CD4-positive, CD25-positive, alpha-beta regulatory T cell (primary cell): ENCODE measurements around the gene HBA1. TPM values are rescaled to one million over a fixed set of nuclear protein-coding genes. Genes with fewer than 3 reads are reported as not detected.
A peak's percentile ranks its signal among the peaks of the same experiment; 100 is the strongest.

Experiments
- ATAC-seq, 2 donors: fragments of 150-1000 bp; cut with Tn5 transposase; one replicate each; pipeline ENCODE4 v1.10.0; 2021; ENCODE audit warnings: low read depth in 2 of 2, moderate number of reproducible peaks in 2 of 2, moderate library complexity in 1 of 2
- DNase-seq, 3 donors: peaks; one replicate each; pipeline versions ENCODE4 v3.0.0 to v3.0.0-alpha.2; 2012 to 2022; ENCODE audit warnings: mixed read lengths in 1 of 3
- H3K27ac ChIP-seq: one replicate; pipeline ENCODE4 v1.7.0; 2013; ENCODE audit warnings: mild to moderate bottlenecking, low read length; ENCODE audit not compliant: insufficient read depth, poor library complexity, severe bottlenecking
- H3K27me3 ChIP-seq: one replicate; pipeline ENCODE4 v1.7.0; 2013; ENCODE audit warnings: low read length; ENCODE audit not compliant: control insufficient read depth, insufficient read depth
- H3K36me3 ChIP-seq: one replicate; pipeline ENCODE4 v1.7.0; 2013; ENCODE audit warnings: mild to moderate bottlenecking, low read length, moderate library complexity; ENCODE audit not compliant: control insufficient read depth, insufficient read depth
- H3K4me1 ChIP-seq: 2 replicates; pipeline ENCODE4 v1.7.0; 2013; ENCODE audit warnings: mild to moderate bottlenecking, low read length; ENCODE audit not compliant: insufficient read depth, control insufficient read depth, poor library complexity, severe bottlenecking
- H3K4me3 ChIP-seq: one replicate; pipeline ENCODE4 v1.7.0; 2013; ENCODE audit warnings: low read depth, mild to moderate bottlenecking, low read length, moderate library complexity
- H3K9me3 ChIP-seq, 2 experiments: 1 replicate in 1 of 2; 2 replicates in 1 of 2; pipeline ENCODE4 v1.7.0; 2013; ENCODE audit warnings: low read length in 2 of 2, mild to moderate bottlenecking in 1 of 2, moderate library complexity in 1 of 2; ENCODE audit not compliant: control insufficient read depth in 2 of 2
- H3K27ac Mint-ChIP-seq, 3 donors: one replicate each; pipeline ENCODE4 v1.8.0; 2020 to 2022; ENCODE audit warnings: mild to moderate bottlenecking in 3 of 3, mixed read lengths in 3 of 3, moderate library complexity in 2 of 3
- H3K27me3 Mint-ChIP-seq: one replicate; pipeline ENCODE4 v1.8.0; 2022; ENCODE audit warnings: mild to moderate bottlenecking, mixed read lengths
- H3K36me3 Mint-ChIP-seq: one replicate; pipeline ENCODE4 v1.8.0; 2020; ENCODE audit warnings: mixed read lengths
- H3K4me1 Mint-ChIP-seq, 4 donors: one replicate each; pipeline ENCODE4 v1.8.0; 2020 to 2022; ENCODE audit warnings: mixed read lengths in 4 of 4, mild to moderate bottlenecking in 1 of 4
- H3K4me3 Mint-ChIP-seq, 4 donors: one replicate each; pipeline ENCODE4 v1.8.0; 2020 to 2022; ENCODE audit warnings: mild to moderate bottlenecking in 4 of 4, mixed read lengths in 4 of 4, moderate library complexity in 3 of 4
- H3K9me3 Mint-ChIP-seq, 7 donors: one replicate each; pipeline ENCODE4 v1.8.0; 2020 to 2022; ENCODE audit warnings: mixed read lengths in 7 of 7, mild to moderate bottlenecking in 3 of 7, moderate library complexity in 2 of 7
- polyA plus RNA-seq, 4 donors: library from polyadenylated mRNA; unstranded; fragments of 300-500 nt; fragmentation: Illumina TruSeq; gene quantifications; one replicate each; pipeline ENCODE4 v1.2.3, GENCODE V29; 2021
- total RNA-seq: library from RNA; stranded (reverse); gene quantifications from one replicate; pipeline ENCODE4 v1.2.3, GENCODE V29; 2022

Gene HBA1
- total and polyA plus RNA-seq, 5 donors from 2014 or later = 0.41 TPM; not detected in 4

GRCh38 chr16:142405-142967, 34.0 kb upstream of the HBA1 start:
- peaks cover 0 to 6% (median 0%) of the 10 kb centered on the region in 7 donors for H3K9me3 Mint-ChIP-seq
- peaks cover 3% of the 10 kb centered on the region for H3K27me3 ChIP-seq

DNA sequence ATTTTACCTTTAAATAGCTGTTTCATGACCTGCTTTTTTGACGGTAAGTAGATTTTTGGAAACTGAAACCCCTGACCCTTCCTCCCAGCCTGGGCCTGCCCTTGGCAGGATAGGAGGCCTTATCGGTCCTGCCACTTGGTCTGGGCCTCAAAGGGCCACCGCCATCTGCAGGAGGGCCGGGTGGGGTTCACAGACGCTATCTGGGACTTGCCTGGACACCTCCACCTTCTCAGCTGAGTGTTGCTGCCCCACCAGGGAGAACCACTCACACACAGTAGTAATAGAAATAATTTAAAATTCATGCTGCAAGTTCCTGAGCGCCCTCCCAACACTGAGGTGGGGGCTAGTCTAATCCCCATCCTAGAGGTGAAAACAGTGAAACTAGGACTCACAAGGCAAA, 33.4 kb upstream of the HBA1 start:
- no peaks in the 10 kb centered on the region for H3K9me3 ChIP-seq
- no peaks in the 10 kb centered on the region for H3K36me3 ChIP-seq
- peaks cover 3% of the 10 kb centered on the region for H3K27me3 ChIP-seq
- peaks cover under 1% of the 10 kb centered on the region for H3K4me1 ChIP-seq
- Mint-ChIP-seq H3K36me3 (no peaks in the 10 kb centered on the region), H3K4me1 (peaks cover 0 to 11% (median 5%) of the 10 kb centered on the region in 4 donors), H3K4me3 (no peak overlapping the region), H3K27ac (no peak overlapping the region), H3K27me3 (peaks cover 28% of the 10 kb centered on the region), H3K9me3 (peaks cover 0 to 6% (median 0%) of the 10 kb centered on the region in 7 donors)
- ATAC-seq (no peak), DNase-seq (no peak)
- no peak overlapping the region for H3K4me3 ChIP-seq
- H3K27ac ChIP-seq = no peak overlapping the region

More at GRCh38 chr16:142405-142967, 34.0 kb upstream of the HBA1 start:
- no peak for DNase-seq
- Histone ChIP-seq H3K9me3 (no peaks in the 10 kb centered on the region), H3K4me1 (peaks cover 6% of the 10 kb centered on the region), H3K27ac (no peak overlapping the region), H3K36me3 (no peaks in the 10 kb centered on the region), H3K4me3 (no peak overlapping the region)
- Mint-ChIP-seq H3K27ac (no peak overlapping the region), H3K4me3 (peak overlapping the region in 1 of 4 donors; percentile 54), H3K27me3 (peaks cover 28% of the 10 kb centered on the region), H3K36me3 (no peaks in the 10 kb centered on the region), H3K4me1 (peaks cover 0 to 14% (median 5%) of the 10 kb centered on the region in 4 donors)
- no peak for ATAC-seq

GRCh38 chr16:143456-143855, 33.0 kb upstream of the HBA1 start:
- H3K27ac ChIP-seq = no peak overlapping the region

DNA sequence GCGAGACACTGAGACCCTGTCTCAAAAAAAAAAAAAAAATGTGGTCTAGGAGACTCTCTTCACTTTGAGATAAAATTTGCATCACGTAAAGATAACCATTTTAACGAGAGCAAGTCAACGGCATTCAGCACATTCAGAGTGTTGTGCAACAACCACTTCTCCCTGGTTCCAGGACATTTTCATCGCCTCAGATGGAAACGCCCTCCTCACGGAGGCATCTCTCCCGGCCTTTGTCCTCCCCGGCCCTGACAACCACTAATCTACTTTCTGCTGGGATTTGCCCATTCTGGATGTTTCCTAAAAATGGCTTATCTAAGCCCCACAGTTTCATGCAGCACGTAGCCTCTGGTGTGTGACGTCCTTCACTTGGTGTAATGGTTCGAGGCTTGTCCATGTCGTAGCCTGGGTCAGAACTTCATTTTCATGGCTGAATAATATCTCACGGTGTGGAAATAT, 31.7 kb upstream of the HBA1 start:
- H3K27ac ChIP-seq = no peak overlapping the region
- ATAC-seq (no peak), DNase-seq (no peak)
- Mint-ChIP-seq H3K4me3 (no peak overlapping the region), H3K9me3 (peaks cover 0 to 3% (median 0%) of the 10 kb centered on the region in 7 donors), H3K27me3 (peaks cover 36% of the 10 kb centered on the region), H3K4me1 (peaks cover 0 to 5% (median 1%) of the 10 kb centered on the region in 4 donors), H3K36me3 (no peaks in the 10 kb centered on the region), H3K27ac (no peak overlapping the region)
- no peaks in the 10 kb centered on the region for H3K4me1 ChIP-seq
- H3K27me3 ChIP-seq = peaks cover 3% of the 10 kb centered on the region
- H3K9me3 ChIP-seq = no peaks in the 10 kb centered on the region
- H3K36me3 ChIP-seq = no peaks in the 10 kb centered on the region
- no peak overlapping the region for H3K4me3 ChIP-seq

More at GRCh38 chr16:143456-143855, 33.0 kb upstream of the HBA1 start:
- no peak for DNase-seq
- no peaks in the 10 kb centered on the region for H3K9me3 ChIP-seq
- H3K27me3 Mint-ChIP-seq = peaks cover 28% of the 10 kb centered on the region
- no peak overlapping the region for H3K4me3 Mint-ChIP-seq
- no peaks in the 10 kb centered on the region for H3K36me3 ChIP-seq
- ATAC-seq = no peak
- no peaks in the 10 kb centered on the region for H3K36me3 Mint-ChIP-seq
- peaks cover 3% of the 10 kb centered on the region for H3K27me3 ChIP-seq
- H3K9me3 Mint-ChIP-seq = peaks cover 0 to 6% (median 0%) of the 10 kb centered on the region in 7 donors
- H3K4me1 ChIP-seq = no peaks in the 10 kb centered on the region
- H3K27ac Mint-ChIP-seq = no peak overlapping the region
- H3K4me1 Mint-ChIP-seq = peaks cover 0 to 10% (median 5%) of the 10 kb centered on the region in 4 donors
- H3K4me3 ChIP-seq = no peak overlapping the region

GRCh38 chr16:146646-147045, 29.8 kb upstream of the HBA1 start:
- peaks cover 0 to 5% (median 0%) of the 10 kb centered on the region in 7 donors for H3K9me3 Mint-ChIP-seq
- no peaks in the 10 kb centered on the region for H3K4me1 ChIP-seq
- H3K27ac Mint-ChIP-seq = no peak overlapping the region
- no peak overlapping the region for H3K27ac ChIP-seq
- H3K9me3 ChIP-seq = no peaks in the 10 kb centered on the region
- no peaks in the 10 kb centered on the region for H3K36me3 Mint-ChIP-seq
- no peak overlapping the region for H3K4me3 Mint-ChIP-seq
- no peak overlapping the region for H3K4me3 ChIP-seq
- H3K4me1 Mint-ChIP-seq = peaks cover 0 to 5% (median 0%) of the 10 kb centered on the region in 4 donors
- ATAC-seq = no peak
- peaks cover 3% of the 10 kb centered on the region for H3K27me3 ChIP-seq
- H3K36me3 ChIP-seq = no peaks in the 10 kb centered on the region
- H3K27me3 Mint-ChIP-seq = peaks cover 44% of the 10 kb centered on the region
- DNase-seq = no peak

GRCh38 chr16:149024-149660, 27.3 kb upstream of the HBA1 start:
- no peaks in the 10 kb centered on the region for H3K36me3 Mint-ChIP-seq
- no peak overlapping the region for H3K4me3 ChIP-seq
- peaks cover 0 to 5% (median 0%) of the 10 kb centered on the region in 7 donors for H3K9me3 Mint-ChIP-seq
- no peak overlapping the region for H3K4me3 Mint-ChIP-seq
- peaks cover 0 to 5% (median 2%) of the 10 kb centered on the region in 4 donors for H3K4me1 Mint-ChIP-seq
- H3K27ac ChIP-seq = no peak overlapping the region
- H3K36me3 ChIP-seq = no peaks in the 10 kb centered on the region
- peaks cover 51% of the 10 kb centered on the region for H3K27me3 Mint-ChIP-seq
- no peak for DNase-seq
- peak overlapping the region in 1 of 3 donors; percentile 20 for H3K27ac Mint-ChIP-seq
- H3K9me3 ChIP-seq = no peaks in the 10 kb centered on the region
- peaks cover under 1% of the 10 kb centered on the region for H3K4me1 ChIP-seq
- ATAC-seq = no peak
- H3K27me3 ChIP-seq = no peaks in the 10 kb centered on the region

DNA sequence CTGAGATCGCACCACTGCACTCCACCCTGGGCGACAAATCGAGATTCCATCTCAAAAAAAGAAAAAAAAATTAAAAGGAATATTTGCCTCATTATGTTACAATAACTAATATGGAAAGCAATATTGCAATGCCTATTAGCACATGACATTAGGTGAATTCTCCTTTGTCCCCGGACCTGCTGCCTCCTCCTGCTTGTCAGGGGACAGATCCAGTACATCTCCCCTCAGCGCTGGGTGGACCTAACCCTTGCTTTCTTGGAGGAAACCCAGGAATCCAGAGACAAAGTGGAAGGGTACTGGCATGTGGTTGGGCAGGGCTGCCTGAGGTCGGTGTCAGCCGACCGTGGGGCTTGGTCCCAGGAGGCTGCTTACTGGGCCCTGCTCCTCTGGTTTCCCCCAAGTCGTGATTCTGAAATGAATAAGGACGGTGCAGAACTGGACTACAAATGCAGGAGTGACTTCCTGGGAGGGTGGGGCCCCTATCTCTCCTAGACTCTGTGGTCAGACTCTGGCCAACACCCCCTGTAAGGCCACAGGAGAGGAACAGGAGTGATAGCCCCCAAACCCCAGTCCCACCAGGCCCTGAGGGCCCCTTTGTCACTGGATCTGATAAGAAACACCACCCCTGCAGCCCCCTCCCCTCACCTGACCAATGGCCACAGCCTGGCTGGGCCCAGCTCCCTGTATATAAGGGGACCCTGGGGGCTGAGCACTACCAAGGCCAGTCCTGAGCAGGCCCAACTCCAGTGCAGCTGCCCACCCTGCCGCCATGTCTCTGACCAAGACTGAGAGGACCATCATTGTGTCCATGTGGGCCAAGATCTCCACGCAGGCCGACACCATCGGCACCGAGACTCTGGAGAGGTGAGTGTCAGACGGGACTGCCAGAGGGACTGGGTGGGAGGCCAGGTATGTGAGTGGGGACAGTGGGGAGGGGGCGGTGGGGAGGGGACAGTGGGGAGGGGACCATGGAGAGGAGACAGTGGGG, 24.0 kb upstream of the HBA1 start, which contains the start of gene HBZ:
Gene HBZ, plus strand, starts transcription at position 504 of the 988 bp plus-strand sequence. Its CDS starts 266 bp downstream, at position 770.
- Histone ChIP-seq H3K9me3 (no peaks in the 10 kb centered on the region), H3K27ac (no peak within 1 kb of the TSS), H3K36me3 (no peaks in the 10 kb centered on the region), H3K4me3 (no peak within 1 kb of the TSS), H3K27me3 (peaks cover 9% of the 10 kb centered on the region), H3K4me1 (peaks cover 10% of the 10 kb centered on the region)
- Mint-ChIP-seq H3K27ac (no peak within 1 kb of the TSS), H3K36me3 (no peaks in the 10 kb centered on the region), H3K9me3 (peaks cover 0 to 2% (median 0%) of the 10 kb centered on the region in 7 donors), H3K4me1 (peaks cover 0 to 12% (median 7%) of the 10 kb centered on the region in 4 donors), H3K4me3 (peak within 1 kb of the TSS in 1 of 4 donors; percentile 61), H3K27me3 (peaks cover 55% of the 10 kb centered on the region)
- ATAC-seq (no peak), DNase-seq (no peak)
